GM12892 (cell line): ENCODE measurements around the gene PARD3.

Experiments used
- POLR2A ChIP-seq: IDR thresholded peaks from 2 replicates; pipeline ENCODE4 v1.6.1; 2011; ENCODE audit warnings: low read depth, low read length, control low read depth
- TAF1 ChIP-seq: IDR thresholded peaks from 2 replicates; pipeline ENCODE4 v1.6.1; 2011; ENCODE audit warnings: low read depth, mild to moderate bottlenecking, control low read depth, low read length, borderline replicate concordance

DNA sequence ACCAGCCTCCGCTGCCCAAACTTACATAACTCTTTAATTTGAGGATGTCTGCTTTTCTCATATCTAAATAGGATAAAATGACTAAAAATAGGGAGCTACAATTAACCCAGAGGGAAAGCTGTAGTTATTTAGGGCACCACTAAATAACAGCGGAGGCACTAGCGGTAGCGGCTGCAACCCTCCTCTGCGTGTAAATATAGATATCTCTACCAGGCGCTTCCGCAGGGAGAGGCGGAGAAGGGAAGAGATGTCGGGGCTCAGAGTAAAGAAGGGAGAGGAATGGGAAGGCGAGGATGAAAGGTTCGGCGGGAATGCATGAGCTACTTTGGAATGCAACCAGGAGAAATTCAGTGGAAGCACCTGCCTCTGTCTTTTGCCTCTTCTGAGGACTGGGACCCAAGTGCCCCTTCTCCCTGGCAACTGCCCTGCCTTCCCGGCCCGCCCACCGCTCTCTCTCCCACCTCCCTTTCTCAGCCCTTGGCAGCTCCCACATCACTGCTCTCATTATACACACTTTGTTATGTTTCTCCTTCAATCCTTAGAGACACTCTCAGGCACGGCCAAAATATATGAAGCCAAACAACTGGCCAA lies 698.3 kb downstream of the PARD3 start:
- TF ChIP-seq POLR2A, result no peak
- TF ChIP-seq TAF1, result no peak
